ENCODE results near the gene ALDOC. TPM values are rescaled to one million over a fixed set of nuclear protein-coding genes. Genes with fewer than 3 reads are reported as not detected.

Gene ALDOC
- 33.3 and 33.5 TPM in 2 replicates for total RNA-seq

DNA sequence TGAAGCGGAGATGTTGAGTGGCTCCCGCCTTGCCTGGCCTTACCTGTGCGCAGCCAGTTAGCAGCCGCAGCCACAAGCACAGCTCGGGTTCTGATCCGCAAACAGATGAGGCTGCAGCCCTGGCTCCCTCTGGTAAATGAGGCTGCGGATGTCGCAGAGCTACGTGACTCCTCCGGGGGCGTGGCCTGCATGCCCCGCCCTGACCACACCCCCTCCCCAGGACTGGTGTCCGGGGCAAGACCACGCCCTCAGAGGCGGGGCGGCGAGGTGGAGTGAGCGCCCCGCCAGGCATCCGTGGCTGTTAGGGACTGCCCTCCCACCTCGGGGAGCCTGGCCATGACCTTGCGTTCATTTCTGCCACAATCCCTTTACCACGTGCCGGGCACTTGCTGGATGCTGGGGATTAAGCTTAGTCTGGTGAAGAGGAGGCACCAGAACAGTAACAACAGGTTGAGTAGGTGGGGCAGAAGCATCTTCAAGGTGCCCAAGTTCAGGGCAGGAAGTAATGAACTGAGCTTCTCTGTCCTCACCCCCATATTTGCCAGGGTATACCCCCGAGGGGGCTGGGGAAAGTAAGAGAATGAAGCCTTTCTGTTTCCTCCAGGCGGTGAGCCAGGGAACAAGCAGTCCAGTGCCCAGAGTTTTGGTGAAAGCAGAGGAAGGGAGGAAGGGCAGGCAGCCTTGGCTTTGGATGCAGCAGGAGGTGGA lies at the start of gene ALDOC:
TSS of gene ALDOC (minus strand) at position 138 of the 708 bp plus-strand sequence. CDS start 1,363 bp downstream, outside the sequence.

DNA sequence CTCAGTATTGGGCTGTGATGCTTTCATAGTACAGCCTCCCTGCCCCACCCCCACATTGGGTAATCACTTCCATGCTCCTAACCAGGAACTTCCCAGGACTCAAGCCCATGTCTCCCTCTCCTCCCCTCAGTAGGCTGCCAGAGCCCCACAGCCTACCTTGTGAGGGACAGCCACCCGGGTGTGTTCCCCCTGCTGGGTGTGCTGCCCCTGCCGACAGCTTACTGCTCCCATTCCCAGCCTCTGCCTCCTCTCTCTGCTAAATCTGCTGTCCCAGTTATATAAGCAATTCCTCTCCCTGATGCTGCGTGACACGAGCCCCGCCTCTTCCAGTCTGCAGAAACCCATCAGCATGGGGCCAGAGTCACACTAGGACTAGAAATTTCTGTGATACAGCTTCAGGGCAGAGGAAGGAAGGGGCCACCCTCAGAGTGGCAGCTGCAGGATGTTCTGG lies 37.3 kb upstream of the ALDOC start, which contains the start of gene RSKR:
TSS of gene RSKR (minus strand) at position 255 of the 451 bp plus-strand sequence. CDS start at position 231, 24 bp downstream.

DNA sequence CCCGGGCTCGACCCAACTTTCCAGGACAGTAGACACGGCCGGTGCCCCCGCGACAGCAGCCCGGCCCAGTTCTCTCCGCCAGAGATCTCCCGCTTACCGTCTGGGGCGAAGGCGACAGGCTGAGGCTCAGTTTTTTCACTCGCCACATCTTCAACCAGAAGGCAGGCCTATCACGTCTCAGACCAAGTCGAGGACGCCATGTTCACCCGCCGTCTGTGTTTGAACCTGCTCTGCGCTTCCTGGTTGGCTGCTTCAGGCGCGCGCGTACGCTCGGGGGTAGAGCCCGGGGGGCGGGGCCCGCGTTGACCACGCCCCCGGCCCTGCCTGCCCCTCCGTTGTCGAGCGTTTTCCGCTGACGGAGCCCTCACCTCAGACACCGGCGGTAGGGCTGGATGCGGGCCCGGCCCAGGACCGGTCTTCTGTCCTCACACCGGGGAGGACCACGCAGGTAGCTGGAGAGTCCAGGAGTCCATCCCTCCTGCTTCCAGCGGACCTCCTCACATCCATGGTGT lies 22.2 kb upstream of the ALDOC start, which contains the start of gene SPAG5:
TSS of gene SPAG5 (minus strand) at position 227 of the 512 bp plus-strand sequence. CDS start at position 148, 79 bp downstream.

DNA sequence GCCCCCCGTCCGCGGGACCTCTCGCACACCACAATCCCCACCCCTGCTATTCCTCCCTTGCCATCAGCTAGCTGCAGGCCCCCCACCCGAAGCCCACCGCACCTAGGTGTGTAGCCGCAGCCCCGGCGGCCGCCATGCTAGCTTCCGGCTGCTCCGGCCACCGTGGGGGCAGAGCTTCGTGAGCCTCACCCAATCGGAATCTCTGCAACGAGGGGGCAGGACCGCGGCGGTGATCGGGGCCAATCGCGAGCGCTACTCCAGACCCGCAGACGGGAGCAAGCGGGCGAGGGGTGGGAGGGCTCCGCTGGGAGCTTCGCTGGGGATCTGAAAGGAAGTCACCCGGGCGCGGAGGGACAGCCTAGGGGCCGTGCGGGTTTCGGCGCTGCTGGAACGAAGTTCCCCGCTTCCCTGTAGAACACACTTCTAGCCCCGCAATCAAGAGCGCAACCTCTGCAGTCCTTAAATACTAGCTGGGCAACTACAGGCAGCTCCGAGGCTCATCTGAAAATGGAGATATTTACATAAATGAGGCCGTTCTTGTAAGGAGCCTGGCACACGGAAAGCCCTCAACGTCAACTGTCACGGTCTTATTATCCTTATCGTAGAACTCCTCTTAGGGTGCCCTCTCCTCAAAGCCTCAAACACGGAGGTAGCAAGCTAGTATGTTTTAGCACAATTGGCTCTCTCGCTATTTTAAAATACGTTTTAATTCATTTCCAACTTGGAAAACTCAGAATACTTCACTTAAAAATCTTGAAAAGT lies 5.2 kb downstream of the ALDOC start, which contains the start of gene PIGS:
TSS of gene PIGS (minus strand) at position 164 of the 762 bp plus-strand sequence. CDS start at position 136, 28 bp downstream.

GRCh38 chr17:28552176-28552999 lies 24.3 kb downstream of the ALDOC start, which contains the start of gene UNC119:
Gene UNC119 (minus strand): TSS chr17:28552624. CDS start chr17:28552557, 67 bp downstream.

Other genes with a start within 250 kb of the ALDOC start
- gene IFT20, start 241.4 kb downstream of the ALDOC start, total RNA-seq, result 53.0 and 58.7 TPM in 2 replicates
- 28.9 and 38.4 TPM in 2 replicates for gene TNFAIP1, start 241.1 kb downstream of the ALDOC start, total RNA-seq
- gene POLDIP2, start 219.4 kb downstream of the ALDOC start, total RNA-seq, result 60.7 and 67.1 TPM in 2 replicates
- not detected in 2 replicates for gene SEBOX, start 211.7 kb downstream of the ALDOC start, total RNA-seq
- 0.12 and 0.53 TPM in 2 replicates for gene VTN, start 206.6 kb downstream of the ALDOC start, total RNA-seq
- gene SARM1, start 205.2 kb downstream of the ALDOC start, total RNA-seq, result 6.0 and 6.5 TPM in 2 replicates
- 7.5 and 7.8 TPM in 2 replicates for gene SLC46A1, start 170.7 kb downstream of the ALDOC start, total RNA-seq
- gene SLC13A2, start 103.3 kb downstream of the ALDOC start, total RNA-seq, result not detected in 2 replicates
- not detected in 2 replicates for gene FOXN1, start 70.5 kb downstream of the ALDOC start, total RNA-seq
- 19.2 and 19.9 TPM in 2 replicates for gene UNC119, start 24.3 kb downstream of the ALDOC start, total RNA-seq
- gene PIGS, start 5.4 kb downstream of the ALDOC start, total RNA-seq, result 45.0 and 51.4 TPM in 2 replicates
- gene SPAG5, start 22.1 kb upstream of the ALDOC start, total RNA-seq, result 21.9 and 40.0 TPM in 2 replicates
- gene RSKR, start 37.3 kb upstream of the ALDOC start, total RNA-seq, result 5.3 and 6.5 TPM in 2 replicates
- gene BLTP2, start 68.3 kb upstream of the ALDOC start, total RNA-seq, result 182 and 257 TPM in 2 replicates
- 69.3 and 88.0 TPM in 2 replicates for gene SDF2, start 85.0 kb upstream of the ALDOC start, total RNA-seq
- gene SUPT6H, start 85.3 kb upstream of the ALDOC start, total RNA-seq, result 55.5 and 59.6 TPM in 2 replicates
- gene PROCA1, start 135.0 kb upstream of the ALDOC start, total RNA-seq, result 1.1 and 2.0 TPM in 2 replicates
- 185 and 201 TPM in 2 replicates for gene RAB34, start 141.0 kb upstream of the ALDOC start, total RNA-seq
- gene RPL23A, start 143.1 kb upstream of the ALDOC start, total RNA-seq, result 906 and 915 TPM in 2 replicates
- gene TLCD1, start 149.3 kb upstream of the ALDOC start, total RNA-seq, result 3.7 and 5.7 TPM in 2 replicates
- 4.4 and 4.7 TPM in 2 replicates for gene NEK8, start 151.9 kb upstream of the ALDOC start, total RNA-seq
- gene TRAF4, start 167.1 kb upstream of the ALDOC start, total RNA-seq, result 18.1 and 23.9 TPM in 2 replicates

Data from aortic smooth muscle cell (primary cell).